Left hindlimb (tissue), 1 donor: Measurements from ENCODE around the gene RERE.

Experiments used
- DNase-seq: peaks from one replicate; pipeline ENCODE4 v3.0.0-alpha.2; 2018

Gene RERE

DNA sequence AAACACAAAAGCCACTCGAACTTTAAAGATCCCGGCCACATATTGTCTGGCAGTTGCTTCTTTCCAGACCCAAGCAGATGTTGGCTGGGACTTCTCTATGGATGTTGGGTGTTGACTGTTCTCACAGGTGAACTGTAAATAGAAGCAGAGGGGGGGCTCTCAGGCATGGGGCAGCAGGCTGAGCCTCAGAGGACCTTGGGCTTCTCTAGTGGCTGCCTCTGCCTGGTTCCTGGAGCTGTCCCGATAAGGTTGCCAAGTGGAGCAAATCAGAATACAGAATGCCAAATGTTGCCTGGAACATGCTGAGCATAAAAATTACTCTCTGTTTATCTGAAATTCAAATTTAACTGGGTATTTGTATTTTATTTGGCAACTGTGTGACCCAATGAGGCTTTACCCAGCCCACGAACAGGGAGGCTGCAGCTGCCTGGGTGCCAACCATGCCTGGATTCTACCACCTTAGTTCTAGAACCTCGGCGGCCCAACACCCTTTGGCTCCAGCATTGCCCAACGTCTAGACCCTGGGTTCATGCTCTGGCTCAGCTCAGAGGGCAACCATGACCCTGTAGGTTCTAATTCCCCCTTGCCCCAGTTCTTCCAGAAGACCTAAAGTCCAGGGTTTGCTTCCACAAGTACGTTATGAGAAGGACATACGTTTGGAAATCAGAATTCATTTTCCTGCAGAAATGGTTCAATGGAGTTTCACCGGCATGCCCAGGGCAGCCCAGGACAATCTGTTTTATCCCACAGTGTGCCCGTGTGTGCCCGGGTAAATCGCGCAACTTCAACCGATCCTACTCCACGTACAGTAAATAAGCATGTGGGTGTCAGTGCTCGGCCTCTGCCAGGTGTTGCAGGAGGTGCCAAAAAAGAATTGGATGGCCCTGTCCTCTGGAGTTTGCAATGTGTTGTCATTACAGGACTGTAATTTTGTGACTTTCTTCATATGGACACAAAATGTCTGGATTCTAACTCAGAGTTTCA is 504.9 kb downstream of the RERE start:
- DNase-seq = no peak

DNA sequence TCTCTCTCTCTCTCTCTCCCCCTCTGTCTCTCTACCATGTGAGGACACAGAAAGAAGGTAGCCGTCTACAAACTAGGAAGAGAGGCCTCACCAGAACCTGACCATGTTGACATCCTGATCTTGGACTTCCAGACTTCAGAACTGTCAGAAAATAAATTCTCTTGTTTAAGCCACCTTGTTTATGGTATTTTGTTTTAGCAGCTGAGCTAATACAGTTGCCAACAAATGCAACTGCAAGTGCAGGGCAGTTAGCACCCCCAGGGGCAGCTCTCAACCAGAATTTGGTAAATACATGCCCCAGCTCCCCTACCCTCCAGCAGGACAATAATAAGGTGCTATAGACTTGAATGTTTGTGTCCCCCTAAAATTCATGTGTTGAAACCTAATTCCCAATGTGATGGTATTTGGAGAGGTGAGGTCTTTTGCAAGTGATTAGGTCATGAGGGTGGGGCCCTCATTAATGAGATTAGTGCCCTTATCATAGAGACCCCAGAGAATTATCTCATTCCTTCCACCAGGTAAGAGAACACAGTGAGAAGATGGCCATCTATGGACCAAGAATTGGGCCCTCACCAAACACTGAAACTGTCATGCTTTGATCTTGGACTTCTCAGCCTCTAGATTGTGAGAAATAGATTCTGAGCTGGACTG is 506.2 kb downstream of the RERE start:
- DNase-seq = no peak

DNA sequence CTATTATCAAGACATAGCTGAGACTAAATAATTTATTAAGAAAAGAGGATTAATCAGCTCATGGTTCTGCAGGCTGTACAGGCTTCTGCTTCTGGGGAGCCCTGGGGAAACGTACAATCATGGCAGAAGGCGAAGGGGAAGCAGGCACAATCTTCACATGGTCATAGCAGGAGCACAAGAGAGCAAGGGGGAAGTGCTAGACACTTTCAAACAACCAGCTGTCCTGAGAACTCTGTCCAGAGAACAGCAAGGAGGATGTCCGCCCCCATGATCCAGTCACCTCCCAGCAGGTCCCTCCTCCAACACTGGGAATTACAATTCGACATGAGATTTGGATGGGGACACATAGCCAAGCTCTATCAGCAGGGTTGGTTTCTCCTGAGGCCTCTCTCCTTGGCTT is 509.8 kb downstream of the RERE start:
- no peak for DNase-seq

DNA sequence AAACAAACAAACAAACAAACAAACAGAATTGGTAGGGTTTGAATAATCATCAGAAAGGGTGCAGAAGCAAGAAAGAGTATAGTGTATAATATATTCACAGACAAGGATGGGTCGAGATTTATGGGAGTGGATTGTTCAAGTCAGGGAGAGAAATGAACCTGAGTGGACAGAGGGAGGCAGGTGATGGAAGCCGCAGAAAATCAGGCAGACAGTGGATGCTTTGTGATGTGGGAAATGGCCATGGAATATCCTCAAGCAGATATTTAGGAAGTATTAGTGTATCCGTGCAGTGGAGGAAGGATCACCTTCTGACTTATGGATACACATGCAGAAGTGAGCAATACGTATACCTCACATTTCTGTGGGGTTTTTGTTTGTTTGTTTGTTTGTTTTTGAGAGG is 513.6 kb downstream of the RERE start:
- no peak for DNase-seq

DNA sequence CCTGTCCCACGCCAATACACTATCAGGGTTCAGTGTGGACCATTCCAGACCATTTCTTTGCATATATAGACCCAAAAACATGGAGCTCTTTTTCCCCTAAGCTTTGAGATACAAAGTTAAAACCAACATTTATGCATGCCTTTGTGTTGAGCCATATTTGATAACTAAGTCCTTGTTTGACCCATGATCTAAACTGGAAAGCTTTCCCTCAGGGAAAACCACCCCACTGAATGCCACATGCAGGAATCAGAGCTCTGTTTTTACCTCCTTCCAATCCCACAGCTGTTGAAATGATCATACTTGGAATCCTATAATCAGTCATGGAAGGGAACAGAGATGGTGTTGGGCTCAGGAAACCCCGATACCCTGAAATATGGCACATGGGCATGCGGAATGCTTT is 514.3 kb downstream of the RERE start:
- DNase-seq = no peak
